Hematopoietic multipotent progenitor cell treated with erythropoietin and hydrocortisone succinate and interleukin-3 and kit ligand, for 4 days (in vitro differentiated cells): ENCODE data around the gene ITM2C.

Experiments used
- DNase-seq: peaks from one replicate; pipeline ENCODE4 v3.0.0-alpha.2; 2015

Gene ITM2C

DNA sequence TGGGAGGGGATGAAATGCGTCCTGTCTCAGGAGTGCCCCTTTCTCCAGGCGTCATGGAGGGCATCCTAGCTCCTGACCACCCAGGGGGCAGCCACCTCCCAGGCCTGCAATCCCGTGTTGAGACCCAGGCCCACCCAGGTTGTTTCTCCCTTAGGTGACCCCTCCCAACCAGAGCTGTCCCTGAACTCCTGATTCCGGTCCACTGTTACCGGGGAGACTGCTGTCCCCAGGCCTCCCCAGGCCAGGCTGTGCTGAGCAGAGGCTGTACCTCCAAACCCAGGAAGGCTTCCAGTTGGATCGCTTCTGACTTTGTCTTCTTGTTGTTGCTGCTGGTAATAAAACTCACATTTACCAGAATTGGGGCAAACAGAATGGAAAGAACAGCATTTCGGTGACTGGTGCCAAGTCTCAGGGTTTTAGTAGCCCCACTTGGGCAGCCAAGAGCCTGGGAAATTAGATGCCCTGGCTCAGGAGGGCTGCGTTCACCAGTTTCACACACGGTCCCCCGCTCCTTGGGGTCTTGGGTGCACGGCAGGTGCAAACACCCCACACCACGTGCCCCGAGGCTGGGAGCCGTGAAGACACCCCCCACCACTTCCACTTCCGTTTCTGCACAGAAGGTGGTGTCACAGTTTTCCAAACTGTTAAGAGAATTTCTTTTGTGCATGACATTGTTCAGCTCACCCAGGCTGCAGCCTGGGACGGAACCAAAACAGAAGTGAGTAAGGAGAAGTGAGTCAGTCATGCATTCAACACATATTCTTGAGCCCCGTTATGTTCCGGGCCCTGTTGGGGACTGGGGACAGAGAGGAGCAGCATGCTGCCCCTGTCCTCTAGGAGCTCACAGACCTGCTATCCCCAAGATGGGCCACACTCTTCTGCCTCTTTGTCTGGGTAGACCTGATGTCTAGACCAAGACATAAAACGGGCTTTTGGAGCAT, 29.4 kb downstream of the ITM2C start:
- peak; percentile 31 for DNase-seq

DNA sequence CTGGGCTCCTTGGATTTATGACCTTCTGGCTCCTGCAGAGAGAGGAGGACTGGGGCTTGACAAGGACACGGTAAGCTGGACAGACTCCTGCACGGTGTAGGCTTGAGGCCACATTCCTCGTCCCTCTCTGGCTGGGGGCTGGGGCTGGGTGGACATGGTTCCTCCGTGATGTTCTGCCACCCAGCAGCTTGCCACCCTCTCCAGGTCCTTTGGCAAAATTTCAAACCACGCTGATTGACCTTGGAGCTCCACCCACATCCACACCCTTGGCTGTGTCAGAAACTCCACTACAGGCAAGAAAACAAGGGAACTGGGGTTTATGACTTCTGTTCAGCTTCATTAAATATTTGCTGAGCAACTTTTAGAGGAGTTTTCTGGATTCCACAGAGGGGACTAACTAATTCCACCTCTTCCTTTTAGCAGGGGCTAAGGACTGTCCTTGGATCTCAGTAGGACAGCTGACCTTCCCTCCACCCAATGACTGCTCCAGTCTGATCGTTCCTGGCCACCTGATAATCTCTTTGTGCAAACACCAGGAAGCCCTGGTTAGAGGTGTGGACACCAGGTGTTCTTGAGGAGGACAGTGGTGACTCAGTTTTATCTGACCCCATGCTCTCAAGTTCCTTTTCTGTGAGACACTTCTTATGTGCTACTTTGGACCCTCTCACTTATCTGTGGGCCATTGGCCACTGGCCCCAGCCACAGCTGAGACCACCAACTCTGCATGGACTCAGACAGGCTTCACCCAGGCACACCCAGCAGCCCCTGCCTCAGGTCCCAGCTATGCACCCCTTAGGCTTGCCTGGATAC, 31.0 kb downstream of the ITM2C start:
- DNase-seq: peak; percentile 67

DNA sequence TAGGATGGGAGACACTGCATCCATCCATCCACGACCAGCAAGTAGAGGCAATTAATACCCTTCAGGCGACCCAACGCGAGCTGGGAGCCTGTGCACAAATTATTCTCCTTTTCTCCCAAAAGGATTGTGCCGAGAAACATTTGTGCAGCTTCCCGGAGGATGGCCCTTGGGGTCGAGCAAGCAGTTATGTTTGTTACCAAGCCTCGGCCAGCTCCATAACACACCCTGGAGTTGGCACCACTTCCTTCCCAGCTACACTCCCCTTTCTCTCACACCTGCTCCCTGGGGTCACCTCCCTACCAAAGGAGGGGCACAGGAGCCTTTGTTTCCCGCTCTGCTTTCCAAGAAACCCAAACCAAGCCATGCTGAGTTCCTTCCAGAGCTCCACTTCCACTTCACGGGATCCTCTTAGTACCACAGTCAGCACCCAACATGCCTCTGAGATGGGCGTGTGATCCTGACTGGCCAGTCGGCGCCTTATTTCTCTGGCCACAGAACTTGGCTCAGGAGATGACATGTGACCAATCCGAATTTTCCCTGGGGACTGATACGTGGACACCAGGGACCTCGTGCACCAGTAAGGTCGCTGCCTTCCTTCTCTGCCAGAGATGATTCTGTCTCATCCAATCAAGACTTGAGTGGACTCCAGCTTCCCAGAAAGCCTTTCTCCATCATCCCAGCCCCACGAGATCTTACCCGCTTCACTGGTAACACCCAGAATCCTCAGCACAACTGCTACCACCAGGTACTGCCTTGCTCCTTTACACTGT, 31.8 kb downstream of the ITM2C start:
- no peak for DNase-seq

- no peak for DNase-seq
Measured at GRCh38 chr2:230898016-230898712, 33.4 kb downstream of the ITM2C start.

- DNase-seq: no peak
Measured at GRCh38 chr2:230898713-230899091, 34.0 kb downstream of the ITM2C start.

GRCh38 chr2:230899287-230899686, 34.5 kb downstream of the ITM2C start:
- DNase-seq: no peak

DNA sequence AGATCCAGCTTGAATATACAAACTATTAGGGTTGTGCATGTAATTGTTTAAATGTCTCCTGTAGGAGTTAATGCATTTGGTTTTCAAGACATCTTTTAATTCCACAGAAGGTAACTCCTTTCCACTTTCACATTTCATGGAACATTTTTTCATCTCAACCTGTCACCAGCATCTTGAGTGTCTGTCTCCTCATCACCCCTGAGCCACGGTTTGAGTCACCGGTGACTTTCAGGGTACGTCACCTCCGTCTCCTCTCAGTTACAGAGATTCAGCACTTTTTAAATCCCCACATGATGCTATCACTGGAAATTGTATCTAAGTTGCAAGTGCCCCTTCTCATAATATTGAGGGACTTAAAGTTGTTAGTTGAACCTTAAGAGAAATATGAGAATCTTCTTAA, 35.0 kb downstream of the ITM2C start:
- DNase-seq: no peak

DNA sequence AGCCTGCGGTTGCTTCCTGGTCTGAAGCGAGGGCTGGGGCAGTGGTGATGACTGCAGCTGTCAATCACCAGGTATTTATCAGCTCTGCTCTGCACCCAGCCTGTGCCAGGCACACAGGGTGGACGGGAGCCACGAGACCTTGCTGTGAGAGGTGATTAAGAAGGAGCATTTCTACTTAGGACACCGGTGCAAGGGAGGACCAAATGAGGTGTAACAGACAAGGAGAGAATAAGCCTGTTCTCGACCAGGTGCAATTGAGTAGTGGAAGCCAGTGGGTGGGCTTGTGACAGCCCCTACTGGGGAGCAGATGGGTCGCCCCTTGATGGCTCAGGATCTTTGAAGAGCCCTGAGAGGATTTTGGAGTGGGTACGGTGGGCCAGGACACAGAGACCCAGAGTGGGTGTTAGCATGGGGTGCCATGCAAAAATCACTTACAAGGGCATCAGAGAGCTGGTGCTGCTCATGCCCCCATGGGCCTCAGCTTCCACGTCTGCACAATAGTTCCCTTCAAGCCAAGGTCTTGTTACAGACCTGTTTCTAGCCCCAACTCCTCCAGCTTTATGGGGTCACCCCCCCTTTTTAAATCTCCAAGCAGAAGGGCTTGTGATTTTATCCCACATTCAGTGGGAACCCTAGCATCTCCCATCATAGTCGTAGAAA, 35.7 kb downstream of the ITM2C start:
- no peak for DNase-seq

DNA sequence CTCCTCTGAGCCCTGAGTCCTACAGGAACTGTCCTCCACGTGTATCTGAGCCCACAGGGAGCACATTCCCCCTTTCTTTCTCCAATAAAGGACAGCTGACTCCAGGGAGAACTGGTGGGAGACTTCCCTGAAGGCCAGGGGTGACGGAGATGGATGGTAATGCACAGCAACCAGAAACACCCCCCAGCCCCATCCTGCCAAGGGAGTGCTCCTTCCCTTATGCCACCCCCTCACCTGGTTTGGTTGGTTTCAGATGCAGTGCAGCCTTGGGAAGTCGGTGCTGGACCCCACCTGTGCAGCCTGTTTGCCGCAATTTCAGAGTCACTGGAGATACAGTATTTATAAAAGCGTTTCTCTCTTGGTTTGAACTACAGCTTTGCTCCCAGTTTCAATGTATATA, 36.3 kb downstream of the ITM2C start:
- no peak for DNase-seq

DNA sequence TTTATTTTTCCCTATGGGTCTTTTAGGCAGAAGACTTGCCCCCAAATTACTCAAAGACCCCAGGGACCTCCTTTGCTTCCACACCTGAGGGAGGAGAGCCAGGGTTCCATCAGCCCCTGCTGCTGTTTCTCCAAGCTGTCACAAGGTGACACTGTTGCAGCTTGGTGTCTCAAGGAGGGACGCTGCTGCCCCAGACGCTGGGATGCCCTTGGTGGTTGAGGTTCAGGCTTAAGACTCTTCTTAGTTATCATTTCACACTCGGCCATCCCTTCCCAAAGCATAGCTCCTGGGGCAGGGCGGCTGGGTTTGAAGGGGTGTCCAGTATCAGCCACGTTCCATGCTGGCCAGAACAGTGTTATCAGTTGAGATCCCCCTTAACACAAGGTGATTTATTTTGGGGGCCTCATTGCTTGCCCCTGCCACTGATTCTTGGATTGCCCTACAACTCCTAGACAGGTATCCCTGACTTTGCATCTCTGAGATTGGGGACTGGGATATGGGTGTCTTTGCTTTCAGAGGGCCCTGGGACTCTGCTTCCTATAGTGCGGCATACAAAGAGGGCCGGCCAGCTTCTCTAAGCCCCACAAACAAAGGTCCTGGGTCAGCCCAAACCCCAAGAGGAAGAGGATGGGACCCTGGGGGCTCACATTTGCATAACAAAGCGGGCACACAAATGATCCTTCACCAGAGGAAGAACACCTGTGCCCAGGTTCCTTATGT, 37.6 kb downstream of the ITM2C start:
- DNase-seq: peak; percentile 83

DNA sequence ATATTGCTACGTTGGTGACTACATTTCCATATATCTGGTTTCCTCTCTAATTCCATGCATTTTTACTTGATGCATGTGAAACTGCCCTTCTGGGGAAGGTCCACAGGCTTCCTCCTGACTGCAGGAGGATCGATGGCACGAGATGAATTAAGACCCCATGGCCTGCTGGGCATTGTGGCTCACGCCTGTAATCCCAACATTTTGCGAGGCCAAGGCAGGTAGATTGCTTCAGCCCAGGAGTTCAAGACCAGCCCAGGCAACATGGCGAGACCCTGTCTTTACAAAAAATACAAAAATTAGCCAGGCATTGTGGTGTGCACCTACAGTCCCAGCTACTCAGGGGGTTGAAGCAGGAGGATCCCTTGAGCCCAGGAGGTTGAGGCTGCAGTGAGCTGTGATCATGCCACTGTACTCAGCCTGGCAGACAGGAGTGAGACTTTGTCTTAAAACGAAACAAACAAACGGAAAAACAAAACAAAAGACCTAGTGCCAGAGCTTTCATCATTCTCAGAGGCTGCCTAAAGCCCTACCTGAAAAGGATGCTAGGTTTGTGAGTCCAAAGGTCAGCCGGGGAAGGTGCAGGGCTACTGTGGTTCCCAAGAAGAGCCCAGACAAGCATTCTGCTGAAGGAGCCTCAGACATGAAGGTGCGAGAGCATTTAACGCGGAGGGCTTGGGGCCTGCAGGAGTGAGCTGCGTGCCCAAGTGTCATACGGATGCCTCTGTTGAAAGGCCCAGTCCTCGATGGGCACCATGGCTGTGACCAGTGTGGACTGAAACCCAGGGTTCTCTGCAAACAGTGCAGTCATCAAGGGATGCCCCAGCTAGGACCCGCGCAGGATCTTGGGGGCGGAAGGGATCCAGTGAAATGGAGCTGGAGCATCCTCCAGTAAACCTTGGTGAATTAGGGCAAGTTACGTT, 38.7 kb downstream of the ITM2C start:
- no peak for DNase-seq

- DNase-seq: no peak
Measured at GRCh38 chr2:230904856-230905447, 40.2 kb downstream of the ITM2C start.

DNA sequence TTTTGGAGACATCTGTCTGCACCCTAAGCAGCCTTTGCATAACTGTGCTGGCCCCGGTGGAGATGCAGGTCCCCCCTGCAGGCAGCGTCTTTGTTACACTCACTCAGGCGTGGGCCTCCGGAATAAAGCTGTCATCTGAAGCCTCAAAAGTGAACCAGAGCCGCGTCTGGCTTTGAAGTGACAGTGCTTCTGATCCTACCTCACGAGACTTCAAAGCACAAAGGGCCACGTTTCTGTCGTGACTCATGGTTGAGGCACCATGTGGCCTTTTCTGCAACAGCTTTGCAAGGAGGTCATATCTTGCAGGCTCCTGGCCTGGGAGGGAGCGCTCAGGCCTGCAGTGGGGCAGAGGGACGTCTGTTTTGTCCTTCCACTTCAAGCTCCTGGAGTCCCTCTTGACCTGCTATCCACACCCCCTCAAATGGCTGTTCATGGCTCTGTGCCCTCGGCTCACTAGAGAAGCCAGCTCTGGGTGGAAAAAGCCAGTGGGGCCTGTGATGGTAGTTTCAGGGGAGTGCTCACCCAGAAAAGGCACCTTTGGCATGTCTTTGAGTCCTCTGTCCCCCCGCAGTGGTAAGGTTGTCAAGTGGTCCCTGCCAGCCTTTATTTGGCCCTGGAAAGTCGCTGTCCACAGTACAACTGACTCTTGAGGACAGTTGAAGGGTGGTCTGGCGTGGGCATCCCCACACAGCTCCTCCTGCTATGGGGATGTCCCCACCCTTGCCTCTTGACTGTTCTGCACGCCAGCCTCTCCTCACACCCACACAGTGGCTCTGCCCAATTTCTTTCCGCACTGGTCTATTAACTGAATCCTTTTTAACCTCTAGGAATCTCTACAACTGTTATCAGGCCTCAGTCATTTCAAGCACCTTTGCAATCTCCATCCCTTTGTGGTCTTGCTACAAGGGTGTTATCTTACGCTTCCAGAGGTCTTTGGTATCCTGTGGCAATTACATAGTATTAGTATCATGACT, 41.0 kb downstream of the ITM2C start:
- peak; percentile 32 for DNase-seq

GRCh38 chr2:230906471-230907230, 41.9 kb downstream of the ITM2C start:
- DNase-seq: no peak

DNA sequence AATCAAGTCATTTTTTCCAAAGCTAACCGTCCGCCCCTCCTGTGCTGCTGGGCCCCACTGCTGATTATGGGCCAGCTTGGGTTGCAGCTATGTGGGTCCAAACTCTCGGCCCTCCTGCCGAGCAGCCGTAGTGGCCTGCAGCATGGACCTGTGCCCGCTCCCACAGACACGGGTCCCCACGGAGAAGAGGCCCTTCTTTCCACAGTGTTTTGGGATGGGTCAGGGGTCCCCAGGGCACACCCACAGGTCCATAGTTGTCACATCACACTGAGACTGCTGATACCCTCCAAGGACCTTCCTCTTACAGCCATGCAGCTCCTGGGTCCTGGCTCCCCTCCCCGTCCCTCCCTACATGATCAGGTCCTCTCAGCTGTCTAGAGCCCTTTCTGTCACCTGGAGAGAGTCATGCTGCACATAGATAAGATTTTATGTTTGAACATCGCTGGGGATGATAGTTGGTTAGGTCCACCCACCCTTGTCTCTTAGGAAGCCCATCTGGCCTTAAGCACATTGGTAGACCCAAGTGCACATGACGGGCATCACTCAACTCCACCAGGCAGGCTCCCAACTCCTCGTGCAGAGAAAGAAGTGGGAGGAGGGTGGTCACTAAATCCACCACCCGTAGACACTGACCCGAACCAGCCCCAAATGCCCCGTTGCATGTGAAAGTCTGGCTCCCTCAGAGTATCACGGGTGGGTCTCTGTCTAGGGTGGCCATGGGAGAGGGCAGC, 42.8 kb downstream of the ITM2C start:
- no peak for DNase-seq

DNA sequence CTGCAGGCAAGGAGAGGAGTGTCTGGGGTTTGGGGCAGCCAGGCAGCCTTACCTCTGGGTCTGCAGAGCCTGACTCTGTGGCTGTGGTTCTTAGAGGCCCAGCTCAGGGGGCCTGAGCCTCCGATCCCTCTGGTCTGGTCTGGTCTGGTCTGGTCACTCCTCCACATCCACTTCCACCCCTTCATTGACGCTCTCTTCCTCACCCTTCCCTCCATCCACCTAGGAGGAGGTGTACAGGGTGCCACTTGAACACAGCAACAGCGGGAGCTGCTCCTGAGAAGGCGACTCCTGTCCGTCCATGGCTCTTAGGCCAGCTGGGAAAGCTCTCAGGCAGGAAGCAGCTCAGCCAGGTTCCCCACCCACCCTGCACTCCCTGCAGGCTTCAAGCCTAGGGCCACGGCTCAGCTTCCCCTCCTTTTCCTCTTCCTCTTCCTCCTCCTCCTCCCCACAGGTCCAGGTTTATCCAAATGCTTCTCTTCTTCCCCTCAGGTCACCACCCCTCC, 43.4 kb downstream of the ITM2C start:
- no peak for DNase-seq
